ENCODE measurements around the gene RAD23A.
"Not testable (repeated sequence)": the region's sequence is repeated elsewhere in the genome, so short reads cannot be mapped to it uniquely, and the experiment has no call there.

RAD23A gene

GRCh38 chr19:12970070-12970820, 24.6 kb downstream of the RAD23A start:
- Histone ChIP-seq H3K27ac (ENCODE audit: low read depth, low read length) (peak overlapping the region; percentile 90), H3K4me3 (ENCODE audit: low read length) (no peak overlapping the region), H3K4me1 (ENCODE audit: control insufficient read depth, insufficient read depth, low read length) (peaks cover 3% of the 10 kb centered on the region), H3K27me3 (ENCODE audit: control insufficient read depth, insufficient read depth, low read length) (no peaks in the 10 kb centered on the region), H3K9ac (ENCODE audit: low read length) (no peak overlapping the region), H3K36me3 (ENCODE audit: control insufficient read depth, insufficient read depth, low read length) (no peaks in the 10 kb centered on the region)

- Histone ChIP-seq H3K27ac (ENCODE audit: low read depth, low read length) (no peak overlapping the region), H3K36me3 (ENCODE audit: control insufficient read depth, insufficient read depth, low read length) (no peaks in the 10 kb centered on the region), H3K4me1 (ENCODE audit: control insufficient read depth, insufficient read depth, low read length) (peaks cover 3% of the 10 kb centered on the region), H3K27me3 (ENCODE audit: control insufficient read depth, insufficient read depth, low read length) (no peaks in the 10 kb centered on the region), H3K9ac (ENCODE audit: low read length) (no peak overlapping the region), H3K4me3 (ENCODE audit: low read length) (no peak overlapping the region)
These were observed 27.6 kb downstream of the RAD23A start for GRCh38 chr19:12973236-12973635.

DNA sequence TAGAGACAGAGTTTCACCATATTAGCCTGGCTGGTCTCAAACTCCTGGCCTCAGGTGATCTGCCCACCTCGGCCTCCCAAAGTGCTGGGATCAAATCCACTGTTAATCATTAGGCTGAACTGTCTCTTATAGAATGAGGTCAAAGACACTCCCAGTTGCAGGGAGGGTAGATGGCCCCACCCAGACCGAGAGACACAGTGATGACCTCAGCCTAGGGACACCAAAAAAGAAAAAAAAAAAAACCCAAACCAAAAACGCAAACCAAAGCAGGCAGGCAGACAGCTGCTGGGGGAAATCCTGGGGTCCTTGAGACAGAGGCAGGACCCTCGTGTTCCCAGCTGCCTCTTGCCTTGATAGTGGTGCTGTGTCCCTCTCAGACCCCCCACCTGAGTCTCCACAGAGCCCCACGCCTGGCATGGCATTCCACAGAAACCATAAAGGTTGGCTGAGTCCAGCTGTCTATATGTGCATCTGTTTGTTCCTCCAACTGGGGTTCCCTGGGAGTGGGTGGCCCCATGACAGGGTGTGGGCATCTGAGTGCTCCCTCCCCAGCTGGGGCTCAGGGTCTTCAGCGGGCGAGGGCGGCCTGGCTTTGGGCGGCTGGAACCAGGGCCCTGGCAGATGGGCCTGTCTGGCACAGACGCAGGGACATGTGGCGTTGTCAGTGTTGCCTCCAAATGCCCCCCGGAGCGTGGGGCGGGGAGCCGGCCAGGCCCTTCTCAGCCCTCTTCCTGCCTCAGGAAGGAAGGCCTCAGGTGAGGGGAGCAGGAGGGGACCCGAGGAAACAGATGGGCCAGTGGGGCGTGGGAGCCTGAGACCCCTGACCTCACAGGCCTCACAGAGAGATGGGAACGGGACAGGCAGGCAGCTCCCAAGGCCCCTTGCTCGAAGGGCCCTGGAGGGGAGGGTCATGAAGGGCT, 28.9 kb downstream of the RAD23A start:
- H3K36me3 ChIP-seq (ENCODE audit: control insufficient read depth, insufficient read depth, low read length), result no peaks in the 10 kb centered on the region
- no peak overlapping the region for H3K27ac ChIP-seq (ENCODE audit: low read depth, low read length)
- H3K4me1 ChIP-seq (ENCODE audit: control insufficient read depth, insufficient read depth, low read length), result peaks cover 3% of the 10 kb centered on the region
- no peak overlapping the region for H3K4me3 ChIP-seq (ENCODE audit: low read length)
- H3K9ac ChIP-seq (ENCODE audit: low read length), result no peak overlapping the region
- H3K27me3 ChIP-seq (ENCODE audit: control insufficient read depth, insufficient read depth, low read length), result no peaks in the 10 kb centered on the region

DNA sequence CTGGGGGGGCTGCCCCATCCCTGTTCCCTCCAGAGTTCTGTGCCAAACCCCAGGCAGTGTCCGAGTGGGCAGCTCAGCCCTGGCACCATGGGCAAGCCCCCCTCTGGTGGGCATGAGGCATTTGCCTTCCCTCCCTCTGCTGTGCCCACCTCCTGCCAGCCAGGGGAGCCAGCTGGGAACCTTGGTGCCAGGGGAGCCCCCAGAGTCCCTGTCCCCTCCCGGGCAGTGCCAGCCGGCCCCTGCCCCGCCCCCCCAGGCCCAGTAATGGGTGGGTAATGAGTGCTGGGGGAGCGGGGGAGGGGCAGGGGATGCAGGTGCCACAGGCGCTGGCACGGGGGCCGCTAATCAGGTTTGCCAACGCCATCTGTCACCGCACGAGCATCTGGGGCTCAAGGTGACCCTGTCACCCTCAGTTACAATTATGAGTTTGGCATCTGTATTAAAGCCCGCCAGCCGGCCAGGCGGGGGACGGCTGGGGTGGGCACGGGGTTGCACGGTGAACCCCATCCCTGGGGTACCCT, 29.6 kb downstream of the RAD23A start:
- H3K36me3 ChIP-seq (ENCODE audit: control insufficient read depth, insufficient read depth, low read length), result no peaks in the 10 kb centered on the region
- no peak overlapping the region for H3K27ac ChIP-seq (ENCODE audit: low read depth, low read length)
- H3K9ac ChIP-seq (ENCODE audit: low read length), result no peak overlapping the region
- H3K27me3 ChIP-seq (ENCODE audit: control insufficient read depth, insufficient read depth, low read length), result no peaks in the 10 kb centered on the region
- no peak overlapping the region for H3K4me3 ChIP-seq (ENCODE audit: low read length)
- H3K4me1 ChIP-seq (ENCODE audit: control insufficient read depth, insufficient read depth, low read length), result no peaks in the 10 kb centered on the region

DNA sequence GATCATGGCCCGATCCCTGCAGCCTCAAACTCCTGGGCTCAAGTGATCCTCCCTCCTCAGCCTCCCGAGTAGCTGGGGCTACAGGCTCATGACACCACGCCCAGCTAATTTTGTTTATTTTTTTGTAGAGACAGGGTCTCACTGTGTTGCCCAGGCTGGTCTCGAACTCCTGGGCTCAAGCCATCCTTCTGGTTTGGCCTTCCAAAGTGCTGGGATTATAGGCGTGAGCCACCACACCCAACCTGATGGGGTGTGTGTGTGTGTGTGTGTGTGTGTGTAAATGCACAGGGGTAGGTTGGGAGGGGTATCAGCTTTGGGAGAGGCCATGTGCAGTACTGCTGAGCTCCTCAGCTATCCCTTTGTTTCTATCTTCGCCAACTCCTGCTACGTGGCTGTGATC, 30.4 kb downstream of the RAD23A start:
- H3K36me3 ChIP-seq (ENCODE audit: control insufficient read depth, insufficient read depth, low read length); H3K4me3 ChIP-seq (ENCODE audit: low read length); H3K4me1 ChIP-seq (ENCODE audit: control insufficient read depth, insufficient read depth, low read length); H3K27me3 ChIP-seq (ENCODE audit: control insufficient read depth, insufficient read depth, low read length); H3K27ac ChIP-seq (ENCODE audit: low read depth, low read length); H3K9ac ChIP-seq (ENCODE audit: low read length): not testable (repeated sequence)

- H3K4me1 ChIP-seq (ENCODE audit: control insufficient read depth, insufficient read depth, low read length), result peaks cover 4% of the 10 kb centered on the region
- no peak overlapping the region for H3K9ac ChIP-seq (ENCODE audit: low read length)
- H3K27me3 ChIP-seq (ENCODE audit: control insufficient read depth, insufficient read depth, low read length), result no peaks in the 10 kb centered on the region
- H3K36me3 ChIP-seq (ENCODE audit: control insufficient read depth, insufficient read depth, low read length), result no peaks in the 10 kb centered on the region
- H3K4me3 ChIP-seq (ENCODE audit: low read length), result no peak overlapping the region
- H3K27ac ChIP-seq (ENCODE audit: low read depth, low read length), result no peak overlapping the region
These were observed 34.3 kb downstream of the RAD23A start for GRCh38 chr19:12979974-12980373.

DNA sequence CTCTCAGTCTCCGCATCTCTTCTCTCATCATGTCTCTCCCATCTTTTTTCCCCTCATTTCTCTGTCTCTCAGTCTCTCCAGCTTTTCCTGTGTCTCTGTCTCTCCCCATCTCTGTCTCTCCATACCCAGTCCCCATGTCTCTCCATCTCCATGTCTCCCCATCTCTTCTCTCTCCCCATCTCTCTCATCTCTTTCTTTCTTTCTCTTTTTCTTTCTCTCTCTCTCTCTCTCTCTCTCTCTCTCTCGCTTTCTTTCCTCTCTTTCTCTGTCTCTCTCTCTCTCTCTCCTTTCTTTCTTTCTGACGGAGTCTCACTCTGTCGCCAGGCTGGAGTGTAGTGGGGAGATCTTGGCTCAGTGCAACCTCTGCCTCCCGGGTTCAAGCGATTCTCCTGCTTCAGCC, 37.0 kb downstream of the RAD23A start:
- Histone ChIP-seq H3K9ac (ENCODE audit: low read length) (no peak overlapping the region), H3K36me3 (ENCODE audit: control insufficient read depth, insufficient read depth, low read length) (no peaks in the 10 kb centered on the region), H3K4me3 (ENCODE audit: low read length) (no peak overlapping the region), H3K4me1 (ENCODE audit: control insufficient read depth, insufficient read depth, low read length) (peaks cover 6% of the 10 kb centered on the region), H3K27ac (ENCODE audit: low read depth, low read length) (no peak overlapping the region), H3K27me3 (ENCODE audit: control insufficient read depth, insufficient read depth, low read length) (no peaks in the 10 kb centered on the region)

GRCh38 chr19:12983091-12983490, 37.4 kb downstream of the RAD23A start:
- Histone ChIP-seq H3K9ac (ENCODE audit: low read length) (no peak overlapping the region), H3K27ac (ENCODE audit: low read depth, low read length) (no peak overlapping the region)

GRCh38 chr19:12983542-12984142, 38.0 kb downstream of the RAD23A start:
- Histone ChIP-seq H3K36me3 (ENCODE audit: control insufficient read depth, insufficient read depth, low read length) (no peaks in the 10 kb centered on the region), H3K9ac (ENCODE audit: low read length) (no peak overlapping the region), H3K27me3 (ENCODE audit: control insufficient read depth, insufficient read depth, low read length) (no peaks in the 10 kb centered on the region), H3K27ac (ENCODE audit: low read depth, low read length) (no peak overlapping the region), H3K4me3 (ENCODE audit: low read length) (peak overlapping the region; percentile 57), H3K4me1 (ENCODE audit: control insufficient read depth, insufficient read depth, low read length) (peaks cover 6% of the 10 kb centered on the region)

More at GRCh38 chr19:12983091-12983490, 37.4 kb downstream of the RAD23A start:
- Histone ChIP-seq H3K27me3 (ENCODE audit: control insufficient read depth, insufficient read depth, low read length) (no peaks in the 10 kb centered on the region), H3K4me1 (ENCODE audit: control insufficient read depth, insufficient read depth, low read length) (peaks cover 6% of the 10 kb centered on the region), H3K36me3 (ENCODE audit: control insufficient read depth, insufficient read depth, low read length) (no peaks in the 10 kb centered on the region), H3K4me3 (ENCODE audit: low read length) (peak overlapping the region; percentile 57)

GRCh38 chr19:12984143-12984627, 38.5 kb downstream of the RAD23A start:
- Histone ChIP-seq H3K27ac (ENCODE audit: low read depth, low read length) (no peak overlapping the region), H3K9ac (ENCODE audit: low read length) (no peak overlapping the region), H3K4me3 (ENCODE audit: low read length) (no peak overlapping the region), H3K4me1 (ENCODE audit: control insufficient read depth, insufficient read depth, low read length) (peaks cover 6% of the 10 kb centered on the region), H3K27me3 (ENCODE audit: control insufficient read depth, insufficient read depth, low read length) (no peaks in the 10 kb centered on the region), H3K36me3 (ENCODE audit: control insufficient read depth, insufficient read depth, low read length) (no peaks in the 10 kb centered on the region)

DNA sequence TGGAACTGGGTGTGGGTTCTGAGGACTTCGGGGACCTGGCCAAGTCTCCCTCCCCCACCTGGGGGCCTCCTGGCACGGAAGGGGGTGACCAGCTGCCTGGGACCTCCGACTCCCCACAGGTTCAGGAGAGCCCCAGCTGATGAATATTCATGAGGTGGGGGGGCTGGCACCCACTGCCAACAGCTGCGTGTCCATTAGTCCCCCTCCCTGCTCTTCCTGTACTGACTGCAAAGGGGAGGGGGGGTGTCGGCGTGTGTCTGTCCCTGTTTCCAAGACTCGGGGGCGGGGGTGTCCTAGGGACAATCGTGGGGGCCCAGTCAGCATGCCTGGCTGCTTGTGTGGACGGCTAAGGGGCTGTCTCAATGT, 39.0 kb downstream of the RAD23A start:
- Histone ChIP-seq H3K27me3 (ENCODE audit: control insufficient read depth, insufficient read depth, low read length) (no peaks in the 10 kb centered on the region), H3K27ac (ENCODE audit: low read depth, low read length) (no peak overlapping the region)

More for the DNA sequence above, 39.0 kb downstream of the RAD23A start:
- Histone ChIP-seq H3K4me3 (ENCODE audit: low read length) (no peak overlapping the region), H3K36me3 (ENCODE audit: control insufficient read depth, insufficient read depth, low read length) (no peaks in the 10 kb centered on the region), H3K9ac (ENCODE audit: low read length) (peak overlapping the region; percentile 10), H3K4me1 (ENCODE audit: control insufficient read depth, insufficient read depth, low read length) (peaks cover 6% of the 10 kb centered on the region)
